Body of pancreas (tissue), 4 donors: ENCODE measurements around the gene PTPRN2. TPM values are rescaled to one million over a fixed set of nuclear protein-coding genes. Genes with fewer than 3 reads are reported as not detected.

Source experiments
- ATAC-seq: fragments of 150-250 bp; one replicate; pipeline ENCODE4 v1.9.1; 2016
- DNase-seq, 4 donors: peaks; one replicate each; pipeline ENCODE4 v3.0.0-alpha.2; 2019
- H3K27ac ChIP-seq, 4 donors: fragments of 200-600 bp; sonication (generic); 1 replicate in 3 of 4; 2 replicates in 1 of 4; pipeline versions ENCODE4 v1.5.1 to v1.6.1; 2016 to 2019; ENCODE audit warnings: mild to moderate bottlenecking in 1 of 4, mixed read lengths in 1 of 4, moderate library complexity in 1 of 4
- H3K27me3 ChIP-seq, 2 donors: fragments of 200-600 bp; sonication (generic); one replicate each; pipeline ENCODE4 v1.6.0; 2016; ENCODE audit warnings: mild to moderate bottlenecking in 1 of 2
- H3K36me3 ChIP-seq, 2 donors: fragments of 200-600 bp; sonication (generic); replicated peaks in 1 of 2; 2 replicates each; pipeline ENCODE4 v1.5.1; 2016; ENCODE audit warnings: low read depth in 2 of 2; ENCODE audit not compliant: insufficient read depth in 1 of 2
- H3K4me1 ChIP-seq: fragments of 200-600 bp; sonication (generic); one replicate; pipeline ENCODE4 v1.6.0; 2016
- H3K4me3 ChIP-seq, 2 donors: fragments of 200-600 bp; sonication (generic); 1 replicate in 1 of 2; 2 replicates in 1 of 2; pipeline ENCODE4 v1.5.1; 2016 to 2019
- H3K9me3 ChIP-seq, 3 donors: fragments of 200-600 bp; sonication (generic); 1 replicate in 2 of 3; 2 replicates in 1 of 3; pipeline ENCODE4 v1.5.1; 2016
- POLR2A ChIP-seq, 3 donors: fragments of 450-650 bp; IDR thresholded peaks; one replicate each; pipeline ENCODE4 v1.6.1; 2016; ENCODE audit warnings: antibody characterized with exemption in 3 of 3, mild to moderate bottlenecking in 2 of 3
- WGBS, 2 donors: methylation state at CpG; one replicate each; pipeline ENCODE4 v1.1.5; 2017; 5-methylcytosine and 5-hydroxymethylcytosine counted together
- intact Hi-C: fragments of 100-400 bp; cut with DNase I; formaldehyde crosslinking; loops from one replicate; pipeline ENCODE4 v1.15.1; 2023
- total RNA-seq, 2 donors: library from RNA; depleted of rRNA; stranded (reverse); fragments of >200 nt; gene quantifications; one replicate each; pipeline ENCODE4 v1.1.0, GENCODE V29; 2016
- TF ChIP-seq, protein P1 (sequence below), 7 experiments: fragments of 450-650 bp in 4 of 7; fragments of 200-600 bp in 3 of 7; sonication (generic) in 3 of 7; IDR thresholded peaks; one replicate each; pipeline ENCODE4 v1.5.1; 2016 to 2019; ENCODE audit warnings: antibody characterized with exemption in 7 of 7

The PTPRN2 gene
- total RNA-seq, 2 donors from 2014 or later: 31.6 to 76.1 TPM

DNA sequence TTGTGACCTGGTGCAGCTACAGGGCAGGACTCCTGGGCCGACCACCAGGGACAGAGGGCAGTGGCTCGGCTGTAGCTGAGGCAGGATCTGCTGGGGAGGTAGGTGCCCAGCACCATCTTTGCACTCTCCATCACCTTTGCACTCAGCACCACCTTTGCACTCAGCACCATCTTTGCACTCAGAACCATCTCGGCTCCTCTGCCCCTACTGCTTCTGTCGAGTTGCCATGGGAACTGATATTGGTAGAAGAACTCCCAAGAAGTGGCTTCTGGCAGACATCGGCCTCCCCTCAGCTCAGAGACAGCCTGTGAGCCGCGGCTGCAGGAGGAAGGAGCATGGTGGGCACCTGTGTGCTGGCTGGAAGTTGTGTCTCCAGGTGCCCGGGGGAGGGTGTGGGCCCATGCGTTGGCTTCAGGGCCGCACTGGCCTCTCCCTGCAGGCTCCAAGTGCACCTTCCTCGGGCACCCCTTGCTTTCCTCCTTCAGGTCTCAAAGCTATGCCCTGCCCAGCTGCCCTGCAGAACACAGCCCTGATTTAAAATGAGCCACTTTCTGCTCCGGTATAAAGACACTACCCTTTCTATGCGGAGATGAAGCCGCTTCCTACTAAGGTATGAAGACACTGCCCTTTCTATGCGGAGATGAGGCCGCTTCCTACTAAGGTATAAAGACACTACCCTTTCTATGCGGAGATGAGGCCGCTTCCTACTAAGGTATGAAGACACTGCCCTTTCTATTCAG lies 514.5 kb downstream of the PTPRN2 start:
- Histone ChIP-seq H3K9me3 (no peaks in the 10 kb centered on the region), H3K27me3 (no peaks in the 10 kb centered on the region), H3K36me3 (no peaks in the 10 kb centered on the region), H3K27ac (no peak overlapping the region), H3K4me3 (no peak overlapping the region), H3K4me1 (no peaks in the 10 kb centered on the region)
- DNase-seq: peak in 1 of 4 donors; percentile 3
- ATAC-seq: no peak
- intact Hi-C loops: no loop called here
- TF ChIP-seq POLR2A (IDR thresholded peaks at IDR 0.05): no peak
- TF ChIP-seq, protein P1, sequence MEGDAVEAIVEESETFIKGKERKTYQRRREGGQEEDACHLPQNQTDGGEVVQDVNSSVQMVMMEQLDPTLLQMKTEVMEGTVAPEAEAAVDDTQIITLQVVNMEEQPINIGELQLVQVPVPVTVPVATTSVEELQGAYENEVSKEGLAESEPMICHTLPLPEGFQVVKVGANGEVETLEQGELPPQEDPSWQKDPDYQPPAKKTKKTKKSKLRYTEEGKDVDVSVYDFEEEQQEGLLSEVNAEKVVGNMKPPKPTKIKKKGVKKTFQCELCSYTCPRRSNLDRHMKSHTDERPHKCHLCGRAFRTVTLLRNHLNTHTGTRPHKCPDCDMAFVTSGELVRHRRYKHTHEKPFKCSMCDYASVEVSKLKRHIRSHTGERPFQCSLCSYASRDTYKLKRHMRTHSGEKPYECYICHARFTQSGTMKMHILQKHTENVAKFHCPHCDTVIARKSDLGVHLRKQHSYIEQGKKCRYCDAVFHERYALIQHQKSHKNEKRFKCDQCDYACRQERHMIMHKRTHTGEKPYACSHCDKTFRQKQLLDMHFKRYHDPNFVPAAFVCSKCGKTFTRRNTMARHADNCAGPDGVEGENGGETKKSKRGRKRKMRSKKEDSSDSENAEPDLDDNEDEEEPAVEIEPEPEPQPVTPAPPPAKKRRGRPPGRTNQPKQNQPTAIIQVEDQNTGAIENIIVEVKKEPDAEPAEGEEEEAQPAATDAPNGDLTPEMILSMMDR (IDR thresholded peaks at IDR 0.05): no peak
- WGBS, 2 donors: 85 to 98% methylated on average over 12 to 18 of the region's 18 CpGs

DNA sequence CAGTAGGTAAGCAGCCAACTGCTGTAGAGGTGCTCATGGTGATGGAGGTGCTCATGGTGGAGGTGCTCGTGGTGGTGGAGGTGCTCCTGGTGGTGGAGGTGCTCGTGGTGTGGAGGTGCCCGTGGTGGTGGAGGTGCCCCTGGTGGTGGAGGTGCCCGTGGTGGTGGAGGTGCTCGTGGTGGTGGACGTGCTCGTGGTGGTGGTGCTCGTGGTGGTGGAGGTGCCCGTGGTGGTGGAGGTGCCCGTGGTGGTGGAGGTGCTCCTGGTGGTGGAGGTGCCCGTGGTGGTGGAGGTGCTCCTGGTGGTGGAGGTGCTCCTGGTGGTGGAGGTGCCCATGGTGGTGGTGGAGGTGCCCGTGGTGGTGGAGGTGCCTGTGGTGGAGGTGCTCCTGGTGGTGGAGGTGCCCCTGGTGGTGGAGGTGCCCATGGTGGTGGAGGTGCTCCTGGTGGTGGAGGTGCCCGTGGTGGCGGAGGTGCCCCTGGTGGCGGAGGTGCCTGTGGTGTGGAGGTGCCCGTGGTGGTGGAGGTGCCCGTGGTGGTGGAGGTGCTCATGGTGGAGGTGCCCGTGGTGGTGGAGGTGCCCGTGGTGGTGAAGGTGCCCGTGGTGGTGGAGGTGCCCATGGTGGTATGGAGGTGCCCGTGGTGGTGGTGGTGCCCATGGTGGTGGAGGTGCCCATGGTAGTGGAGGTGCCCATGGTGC lies 517.3 kb downstream of the PTPRN2 start:
- ATAC-seq: no peak
- TF ChIP-seq POLR2A (IDR thresholded peaks at IDR 0.05): no peak
- TF ChIP-seq, protein P1 (IDR thresholded peaks at IDR 0.05): no peak

DNA sequence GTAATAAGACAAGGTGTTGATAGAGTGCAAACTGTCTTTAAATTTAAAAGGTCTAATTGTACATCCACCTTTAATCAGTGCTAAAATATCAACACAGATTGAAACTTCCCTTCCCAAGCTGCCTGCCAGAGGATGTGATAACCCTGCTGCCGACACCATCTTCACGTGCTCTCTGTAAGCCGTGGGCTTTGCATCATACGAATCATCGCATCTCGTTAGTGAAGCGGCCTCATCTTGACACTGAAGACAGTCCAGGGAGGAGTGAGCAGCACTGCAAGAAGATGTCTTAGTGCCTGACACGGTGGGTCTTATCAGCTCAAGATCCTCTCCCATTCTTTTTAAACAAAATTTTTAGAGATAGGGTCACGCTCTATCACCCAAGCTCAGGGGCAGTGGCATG lies 518.8 kb downstream of the PTPRN2 start:
- Histone ChIP-seq H3K4me1 (no peaks in the 10 kb centered on the region), H3K27ac (no peak overlapping the region), H3K36me3 (no peaks in the 10 kb centered on the region), H3K27me3 (no peaks in the 10 kb centered on the region), H3K4me3 (no peak overlapping the region), H3K9me3 (no peaks in the 10 kb centered on the region)
- no peak for ATAC-seq
- intact Hi-C loops: no loop called here
- 92 to 96% methylated on average over 9 of the region's 9 CpGs for WGBS, 2 donors
- TF ChIP-seq, protein P1 (IDR thresholded peaks at IDR 0.05): no peak
- TF ChIP-seq POLR2A (IDR thresholded peaks at IDR 0.05): no peak
- peak in 1 of 4 donors; percentile 0 for DNase-seq

More for the DNA sequence above, 517.3 kb downstream of the PTPRN2 start:
- H3K4me1 ChIP-seq: no peaks in the 10 kb centered on the region
- H3K4me3 ChIP-seq: no peak overlapping the region
- 90 to 92% methylated on average over 18 to 21 of the region's 21 CpGs for WGBS, 2 donors
- H3K27ac ChIP-seq: no peak overlapping the region
- no peaks in the 10 kb centered on the region for H3K36me3 ChIP-seq
- H3K9me3 ChIP-seq: no peaks in the 10 kb centered on the region
- H3K27me3 ChIP-seq: no peaks in the 10 kb centered on the region
- intact Hi-C loops: no loop called here
- no peak for DNase-seq

DNA sequence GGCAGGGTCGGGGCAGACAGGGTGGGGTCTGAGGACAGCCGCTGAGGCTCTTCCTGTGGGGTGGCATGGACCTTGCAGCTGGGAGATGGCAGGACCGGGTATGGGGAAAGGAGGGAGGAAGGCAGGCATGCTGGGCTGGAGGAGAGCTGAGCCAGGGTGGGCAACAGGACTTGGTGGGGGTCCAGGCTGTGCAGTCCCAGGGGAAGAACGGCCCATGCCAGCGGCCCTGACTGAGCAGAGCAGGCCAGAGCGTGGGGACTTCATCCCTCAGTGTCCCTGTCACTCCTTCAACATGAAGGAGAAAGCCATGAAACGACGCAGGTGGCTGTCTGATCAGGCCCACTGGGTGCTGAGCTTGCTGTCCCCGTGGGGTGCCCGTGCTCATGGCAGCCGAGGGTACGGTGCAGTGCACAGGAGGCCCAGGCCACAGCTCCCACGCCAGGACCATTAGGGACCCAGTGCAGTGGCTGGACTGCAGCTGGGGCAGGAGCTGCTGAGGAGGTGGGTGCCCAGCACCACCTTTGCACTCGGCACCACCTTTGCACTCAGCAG lies 519.6 kb downstream of the PTPRN2 start:
- DNase-seq (peak in 1 of 4 donors; percentile 2), ATAC-seq (no peak)
- no peak for TF ChIP-seq POLR2A (IDR thresholded peaks at IDR 0.05)
- TF ChIP-seq, protein P1 (IDR thresholded peaks at IDR 0.05): no peak
- no peaks in the 10 kb centered on the region for H3K4me1 ChIP-seq
- peaks cover 0 to 7% (median 0%) of the 10 kb centered on the region in 3 donors for H3K9me3 ChIP-seq
- 85 to 93% methylated on average over 9 to 14 of the region's 14 CpGs for WGBS, 2 donors
- intact Hi-C loops: no loop called here
- no peaks in the 10 kb centered on the region for H3K36me3 ChIP-seq
- H3K27ac ChIP-seq: no peak overlapping the region
- H3K4me3 ChIP-seq: no peak overlapping the region
- H3K27me3 ChIP-seq: no peaks in the 10 kb centered on the region
